Keratinocyte (primary cell): ENCODE results near the gene VASP. TPM values are rescaled to one million over a fixed set of nuclear protein-coding genes. Genes with fewer than 3 reads are reported as not detected.

ENCODE experiments used
- DNase-seq: peaks from one replicate; pipeline ENCODE4 v3.0.0-alpha.2; 2011; ENCODE audit warnings: low read depth, missing footprints, low spot score
- FAIRE-seq: peaks from 2 replicates; lab custom pipeline; 2011; peaks lifted over from hg19 to GRCh38; lab: Jason Lieb, UNC
- H2AFZ ChIP-seq: 2 replicates; pipeline ENCODE4 v1.6.0; 2012; ENCODE audit warnings: low read length, control low read depth, inconsistent platforms; ENCODE audit not compliant: control insufficient read depth
- H3K27ac ChIP-seq: 2 replicates; pipeline ENCODE4 v1.5.1; 2011; ENCODE audit warnings: low read length; ENCODE audit not compliant: control insufficient read depth, insufficient read depth
- H3K27me3 ChIP-seq: 3 replicates; pipeline ENCODE4 v1.6.0; 2011; ENCODE audit warnings: low read length; ENCODE audit not compliant: control insufficient read depth, insufficient read depth; ENCODE audit errors: extremely low read depth
- H3K36me3 ChIP-seq, 2 experiments: 2 replicates in 1 of 2; 3 replicates in 1 of 2; pipeline ENCODE4 v1.5.1; 2011; ENCODE audit warnings: low read length in 2 of 2, mild to moderate bottlenecking in 1 of 2; ENCODE audit not compliant: control insufficient read depth in 2 of 2, insufficient read depth in 2 of 2; ENCODE audit errors: extremely low read depth in 1 of 2
- H3K4me1 ChIP-seq: 3 replicates; pipeline ENCODE4 v1.5.1; 2011; ENCODE audit warnings: low read length; ENCODE audit not compliant: control insufficient read depth, insufficient read depth; ENCODE audit errors: extremely low read depth
- H3K4me2 ChIP-seq: 3 replicates; pipeline ENCODE4 v1.6.0; 2011; ENCODE audit warnings: low read depth, low read length; ENCODE audit not compliant: control insufficient read depth, insufficient read depth; ENCODE audit errors: extremely low read depth
- H3K4me3 ChIP-seq, 3 experiments: fragments of 200-600 bp in 1 of 3; sonication (generic) in 1 of 3; 2 replicates in 2 of 3; 3 replicates in 1 of 3; pipeline ENCODE4 v1.5.1; 2011 to 2016; ENCODE audit warnings: low read length in 3 of 3, mild to moderate bottlenecking in 3 of 3, control low read depth in 2 of 3, inconsistent platforms in 1 of 3, low read depth in 1 of 3, mixed read lengths in 1 of 3, mixed run types in 1 of 3, moderate library complexity in 1 of 3; ENCODE audit not compliant: control insufficient read depth in 2 of 3, insufficient read depth in 2 of 3; ENCODE audit errors: extremely low read depth in 1 of 3
- H3K79me2 ChIP-seq: 2 replicates; pipeline ENCODE4 v1.6.0; 2012; ENCODE audit warnings: low read length; ENCODE audit not compliant: control insufficient read depth, insufficient read depth
- H3K9ac ChIP-seq: 3 replicates; pipeline ENCODE4 v1.6.0; 2011; ENCODE audit warnings: low read length; ENCODE audit not compliant: control insufficient read depth, insufficient read depth; ENCODE audit errors: extremely low read depth
- H3K9me1 ChIP-seq: 3 replicates; pipeline ENCODE4 v1.6.0; 2011; ENCODE audit warnings: low read length; ENCODE audit not compliant: control insufficient read depth, insufficient read depth; ENCODE audit errors: extremely low read depth
- H3K9me3 ChIP-seq: 2 replicates; pipeline ENCODE4 v1.5.1; 2012; ENCODE audit warnings: low read depth, low read length; ENCODE audit not compliant: control insufficient read depth
- H4K20me1 ChIP-seq: 3 replicates; pipeline ENCODE4 v1.6.0; 2011; ENCODE audit warnings: low read length; ENCODE audit not compliant: control insufficient read depth, insufficient read depth; ENCODE audit errors: extremely low read depth
- EZH2 ChIP-seq: IDR thresholded peaks from one replicate; pipeline ENCODE4 v1.6.1; 2012; ENCODE audit warnings: inconsistent platforms, mild to moderate bottlenecking, low read length, moderate library complexity
- dilution Hi-C: fragments of 300-500 bp; cut with MboI; formaldehyde crosslinking; loops from one replicate; pipeline ENCODE4 v1.7.0; 2020; ENCODE audit warnings: low sequenced_read_pairs; ENCODE audit not compliant: extremely low pct_ligation_motif_present
- polyA plus RNA-seq, 5 experiments: library from polyadenylated mRNA; depleted of rRNA in 3 of 5; stranded (reverse) in 3 of 5; stranded (forward) in 1 of 5; unstranded in 1 of 5; fragments of >200 nt; gene quantifications; 1 replicate in 1 of 5; 2 replicates in 3 of 5; 3 replicates in 1 of 5; pipeline versions ENCODE4 v1.2.1 to v1.2.3, GENCODE V29; 2011 to 2012; ENCODE audit warnings: missing spikeins in 2 of 5, low read depth in 1 of 5, low replicate concordance in 1 of 5
- TF ChIP-seq, protein P1 (sequence below), 3 experiments: IDR thresholded peaks in 1 of 3; conservative IDR thresholded peaks in 1 of 3; optimal IDR thresholded peaks in 1 of 3; 2 replicates in 2 of 3; 3 replicates in 1 of 3; pipeline versions ENCODE3 to v1.5.1; 2011; ENCODE audit warnings: low read length in 3 of 3, mild to moderate bottlenecking in 3 of 3, moderate library complexity in 2 of 3, control low read depth in 1 of 3, inconsistent platforms in 1 of 3; ENCODE audit not compliant: insufficient read depth in 2 of 3; ENCODE audit errors: extremely low read depth in 1 of 3

VASP gene
- polyA plus RNA-seq, 1 donor (not counting 4 experiments of a cell fraction or from before 2014, with no cell fraction given) = 99.0 TPM

DNA sequence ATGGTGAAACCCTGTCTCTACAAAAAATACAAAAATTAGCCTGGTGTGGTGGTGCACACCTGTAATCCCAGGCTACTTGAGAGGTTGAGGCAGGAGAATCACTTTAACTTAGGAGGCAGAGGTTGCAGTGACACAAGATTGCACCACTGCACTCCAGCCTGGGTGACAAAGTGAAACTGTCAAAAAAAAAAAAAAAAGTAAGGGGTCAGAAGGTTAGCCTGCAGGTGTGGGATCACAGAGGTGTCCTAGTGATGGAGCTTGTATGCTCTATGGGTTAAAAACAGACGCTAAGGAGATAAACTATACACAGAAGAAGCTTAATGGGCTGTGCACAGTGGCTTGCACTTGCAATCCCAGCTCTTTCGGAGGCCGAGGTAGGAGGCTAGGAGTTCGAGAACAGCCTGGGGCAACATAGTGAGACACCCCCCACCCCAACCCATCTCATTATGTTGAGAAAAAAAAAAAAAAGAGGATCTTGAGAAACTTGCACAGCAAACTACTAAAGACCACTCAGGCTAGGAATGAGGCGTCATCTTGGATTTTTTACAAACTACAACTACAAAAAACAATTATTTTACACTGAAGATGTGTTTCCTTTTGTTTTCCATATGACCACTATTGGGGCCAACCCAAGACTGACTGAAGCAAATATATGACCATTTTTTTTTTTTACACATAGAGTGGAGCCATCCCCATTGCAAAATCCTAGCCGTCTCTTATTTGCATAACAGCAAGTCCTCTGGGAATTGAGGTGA, 31.6 kb upstream of the VASP start:
- H3K27ac ChIP-seq = no peak overlapping the region
- DNase-seq = no peak
- no peaks in the 10 kb centered on the region for H3K79me2 ChIP-seq
- dilution Hi-C loops = no loop called here
- FAIRE-seq = no peak
- H3K36me3 ChIP-seq = no peaks in the 10 kb centered on the region
- no peak overlapping the region for H3K4me3 ChIP-seq
- no peaks in the 10 kb centered on the region for H4K20me1 ChIP-seq
- H3K4me1 ChIP-seq = peaks cover 14% of the 10 kb centered on the region
- H3K4me2 ChIP-seq = no peak overlapping the region
- no peak for TF ChIP-seq EZH2
- TF ChIP-seq, protein P1, sequence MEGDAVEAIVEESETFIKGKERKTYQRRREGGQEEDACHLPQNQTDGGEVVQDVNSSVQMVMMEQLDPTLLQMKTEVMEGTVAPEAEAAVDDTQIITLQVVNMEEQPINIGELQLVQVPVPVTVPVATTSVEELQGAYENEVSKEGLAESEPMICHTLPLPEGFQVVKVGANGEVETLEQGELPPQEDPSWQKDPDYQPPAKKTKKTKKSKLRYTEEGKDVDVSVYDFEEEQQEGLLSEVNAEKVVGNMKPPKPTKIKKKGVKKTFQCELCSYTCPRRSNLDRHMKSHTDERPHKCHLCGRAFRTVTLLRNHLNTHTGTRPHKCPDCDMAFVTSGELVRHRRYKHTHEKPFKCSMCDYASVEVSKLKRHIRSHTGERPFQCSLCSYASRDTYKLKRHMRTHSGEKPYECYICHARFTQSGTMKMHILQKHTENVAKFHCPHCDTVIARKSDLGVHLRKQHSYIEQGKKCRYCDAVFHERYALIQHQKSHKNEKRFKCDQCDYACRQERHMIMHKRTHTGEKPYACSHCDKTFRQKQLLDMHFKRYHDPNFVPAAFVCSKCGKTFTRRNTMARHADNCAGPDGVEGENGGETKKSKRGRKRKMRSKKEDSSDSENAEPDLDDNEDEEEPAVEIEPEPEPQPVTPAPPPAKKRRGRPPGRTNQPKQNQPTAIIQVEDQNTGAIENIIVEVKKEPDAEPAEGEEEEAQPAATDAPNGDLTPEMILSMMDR (optimal IDR thresholded peaks at IDR 0.05 in 1 of 3, IDR thresholded peaks at IDR 0.05 in 1 of 3, conservative IDR thresholded peaks at IDR 0.05 in 1 of 3; ENCODE audit: extremely low read depth in 1 of 3, insufficient read depth in 2 of 3, low read length in 3 of 3) = no peak
- H3K27me3 ChIP-seq = no peaks in the 10 kb centered on the region
- H3K9ac ChIP-seq = no peak overlapping the region
- H2AFZ ChIP-seq = no peak overlapping the region
- no peaks in the 10 kb centered on the region for H3K9me1 ChIP-seq
- H3K9me3 ChIP-seq = no peaks in the 10 kb centered on the region

DNA sequence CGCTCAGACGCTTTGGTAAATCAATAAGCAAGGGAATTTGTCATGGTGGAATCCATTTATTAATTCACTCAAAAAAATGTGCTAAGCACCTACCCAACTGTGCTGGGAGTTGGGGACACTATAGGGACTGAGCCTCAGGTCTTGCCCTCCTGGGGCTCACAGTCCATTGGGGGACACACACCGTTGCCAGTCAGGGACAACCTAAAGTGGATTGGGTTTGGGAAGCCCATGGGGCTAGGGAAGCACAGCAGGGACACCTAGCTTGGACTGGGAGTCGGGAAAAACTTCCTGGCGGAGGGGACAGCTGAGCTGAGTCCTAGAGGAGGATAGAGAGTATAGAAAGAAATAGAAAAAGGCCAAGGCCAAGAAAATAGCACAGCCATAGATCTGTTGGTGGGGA, 31.0 kb upstream of the VASP start:
- FAIRE-seq = no peak
- Histone ChIP-seq H3K4me3 (no peak overlapping the region), H3K9me1 (no peaks in the 10 kb centered on the region), H3K9me3 (no peaks in the 10 kb centered on the region), H3K79me2 (no peaks in the 10 kb centered on the region), H3K27ac (no peak overlapping the region), H3K36me3 (no peaks in the 10 kb centered on the region), H3K9ac (no peak overlapping the region), H3K4me2 (no peak overlapping the region), H3K4me1 (peaks cover 14% of the 10 kb centered on the region), H4K20me1 (no peaks in the 10 kb centered on the region), H3K27me3 (no peaks in the 10 kb centered on the region), H2AFZ (no peak overlapping the region)
- TF ChIP-seq EZH2 = no peak
- TF ChIP-seq, protein P1 (optimal IDR thresholded peaks at IDR 0.05 in 1 of 3, IDR thresholded peaks at IDR 0.05 in 1 of 3, conservative IDR thresholded peaks at IDR 0.05 in 1 of 3; ENCODE audit: extremely low read depth in 1 of 3, insufficient read depth in 2 of 3, low read length in 3 of 3) = no peak
- no peak for DNase-seq
- dilution Hi-C loops = no loop called here
